ENCODE measurements around the gene TRAPPC1.

GRCh38 chr17:7897773-7898172 lies 34.0 kb downstream of the TRAPPC1 start:
- TF ChIP-seq CTCF (conservative IDR thresholded peaks at IDR 0.05; ENCODE audit: low read depth in 2 of 2) (peak in 1 of 2 experiments; percentile 45; a peak in 2 of 4 replicates), EZH2phosphoT487 (IDR thresholded peaks at IDR 0.05; ENCODE audit: unreplicated experiment) (no peak), NANOG (IDR thresholded peaks at IDR 0.05; ENCODE audit: borderline replicate concordance) (no peak), REST (IDR thresholded peaks at IDR 0.05; ENCODE audit: unreplicated experiment) (no peak), JUNB (IDR thresholded peaks at IDR 0.05; ENCODE audit: unreplicated experiment) (no peak), EZH2 (IDR thresholded peaks at IDR 0.05; ENCODE audit: low read depth, unreplicated experiment) (no peak)

Data from GM23338 (cell line).